Hematopoietic multipotent progenitor cell (in vitro differentiated cells): ENCODE data around the gene CABCOCO1. TPM values are rescaled to one million over a fixed set of nuclear protein-coding genes. Genes with fewer than 3 reads are reported as not detected.
A peak's percentile ranks its signal among the peaks of the same experiment; 100 is the strongest.

Experiments used
- DNase-seq, 3 donors: peaks; one replicate each; pipeline ENCODE4 v3.0.0-alpha.2; 2011 to 2015; ENCODE audit warnings: low read depth in 2 of 3, low spot score in 2 of 3
- total RNA-seq: library from RNA; depleted of rRNA; stranded (reverse); fragments of >200 nt; gene quantifications from one replicate; pipeline ENCODE4 v1.2.3, GENCODE V29; 2012

Gene CABCOCO1
- total RNA-seq, 1 donor = not detected

DNA sequence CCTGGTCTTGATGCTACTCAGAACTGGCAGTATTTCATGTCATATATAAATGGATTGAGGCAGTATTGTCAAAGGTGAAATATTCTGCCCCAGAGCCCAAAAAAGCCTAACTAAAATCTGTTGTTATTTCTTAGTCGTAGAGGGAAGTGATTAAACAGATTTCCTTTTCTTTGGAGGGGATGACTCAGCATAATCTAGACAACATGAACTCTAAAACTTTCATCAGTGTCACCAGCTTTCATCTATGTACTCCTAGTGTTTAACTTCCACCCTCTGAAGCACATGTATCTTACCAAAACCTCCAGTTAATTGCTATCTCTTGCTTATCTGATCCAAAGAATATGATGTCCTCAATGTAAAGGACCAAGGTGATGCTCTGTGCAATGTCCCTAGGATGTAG lies 141.7 kb downstream of the CABCOCO1 start:
- peak in 2 of 3 donors; percentile 59 to 85 for DNase-seq

DNA sequence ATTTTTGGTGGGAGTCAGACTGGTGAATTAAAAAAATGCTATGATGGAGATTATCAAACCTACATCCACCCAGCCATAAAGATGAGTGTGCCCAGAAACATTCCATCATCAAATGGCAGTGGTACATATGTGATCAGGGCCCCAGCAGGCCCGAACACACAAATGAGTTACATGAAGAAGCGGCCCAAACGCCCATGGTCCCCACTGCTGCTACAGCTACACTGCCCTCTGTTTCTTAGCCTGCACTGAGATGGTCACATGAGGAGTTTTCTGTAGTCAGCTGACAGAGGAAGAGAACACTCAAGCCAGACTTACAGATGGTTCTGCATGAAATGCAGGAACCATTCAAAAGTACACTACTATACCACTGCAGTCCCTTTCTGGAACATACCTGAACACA lies 142.4 kb downstream of the CABCOCO1 start:
- DNase-seq = no peak

DNA sequence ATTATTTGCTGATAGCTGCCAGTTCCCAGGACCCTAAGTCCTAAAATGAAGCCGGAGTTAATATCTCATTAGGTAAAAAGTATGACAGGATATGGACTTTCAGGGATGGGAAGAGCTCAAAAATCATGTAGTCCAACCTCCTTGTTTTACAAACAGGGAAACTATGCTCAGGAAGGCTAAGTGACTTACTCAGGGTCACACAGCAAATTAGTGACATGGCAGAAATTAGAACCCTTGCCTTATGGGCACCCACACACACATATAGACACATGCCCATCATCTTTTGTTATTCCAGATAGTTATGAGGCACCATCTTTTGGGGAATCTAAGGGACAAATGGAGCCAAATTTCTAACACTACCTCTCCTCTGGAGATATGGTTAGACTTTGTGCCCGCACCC lies 147.5 kb downstream of the CABCOCO1 start:
- DNase-seq = no peak

DNA sequence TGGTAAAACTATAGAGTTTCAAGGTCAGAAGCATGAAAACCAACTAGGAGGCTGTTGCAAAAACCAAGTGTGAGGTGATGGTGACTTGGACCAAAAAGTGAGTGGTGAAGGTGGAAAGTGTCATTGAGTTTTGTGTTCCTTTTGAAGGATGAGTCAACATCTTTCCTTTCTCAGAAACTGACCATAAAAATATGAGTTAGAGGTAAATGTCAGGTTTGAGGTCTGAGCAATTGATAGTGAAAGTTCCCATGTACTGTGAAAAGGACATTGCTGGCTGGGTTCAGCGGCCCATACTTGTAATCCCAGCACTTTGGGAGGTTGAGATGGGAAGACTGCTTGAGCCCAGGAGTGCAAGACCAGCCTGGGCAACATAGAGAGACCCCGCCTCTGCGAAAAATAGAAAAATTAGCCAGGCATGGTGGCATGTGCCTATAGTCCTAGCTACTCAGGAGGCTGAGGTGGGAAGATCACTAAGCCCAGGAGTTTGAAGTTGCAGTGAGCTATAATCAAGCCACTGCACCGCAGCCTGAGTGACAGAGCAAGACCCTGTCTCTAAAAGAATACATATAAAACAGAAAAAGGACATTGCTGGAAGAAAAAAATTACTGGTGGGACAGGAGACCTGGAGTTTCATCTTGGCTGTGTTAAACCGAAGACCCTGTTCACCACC lies 149.5 kb downstream of the CABCOCO1 start:
- DNase-seq = no peak

DNA sequence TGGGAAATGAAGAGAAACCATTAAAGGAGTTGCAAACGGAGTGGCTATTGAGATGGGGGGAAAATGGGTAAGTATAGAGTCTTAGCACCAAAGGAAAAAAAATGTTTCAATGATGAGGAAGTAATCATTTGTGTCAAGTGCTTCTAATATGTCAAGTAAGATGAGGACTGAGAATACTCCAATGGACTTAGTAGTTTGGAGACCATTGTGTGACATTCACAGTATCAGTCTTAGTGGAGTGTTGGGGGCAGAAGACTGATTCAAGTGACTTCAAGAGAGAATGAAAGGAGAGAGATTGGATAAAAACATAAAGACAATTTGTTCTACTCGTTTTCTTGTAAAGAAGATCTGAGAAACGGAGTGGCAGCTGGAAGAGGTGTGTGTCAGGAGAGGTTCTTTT lies 150.2 kb downstream of the CABCOCO1 start:
- no peak for DNase-seq

DNA sequence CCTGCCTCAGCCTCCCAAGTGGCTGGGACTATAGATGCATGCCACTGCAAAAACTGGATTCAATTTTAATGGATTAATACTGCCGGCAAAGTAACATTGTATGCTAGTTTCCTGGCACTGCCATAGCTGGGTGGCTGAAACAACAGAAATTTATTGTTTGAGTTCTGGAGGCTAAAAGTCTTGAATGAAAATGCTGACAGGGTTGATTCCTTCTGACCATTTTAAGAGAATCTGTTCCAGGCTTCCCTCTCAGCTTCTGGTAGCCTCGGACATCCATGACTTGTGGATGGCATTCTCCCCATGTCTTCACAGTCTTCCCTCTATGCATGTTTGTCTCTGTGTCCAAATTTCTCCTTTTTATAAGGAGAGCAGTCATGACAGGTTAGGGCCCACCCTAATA lies 151.4 kb downstream of the CABCOCO1 start:
- no peak for DNase-seq

DNA sequence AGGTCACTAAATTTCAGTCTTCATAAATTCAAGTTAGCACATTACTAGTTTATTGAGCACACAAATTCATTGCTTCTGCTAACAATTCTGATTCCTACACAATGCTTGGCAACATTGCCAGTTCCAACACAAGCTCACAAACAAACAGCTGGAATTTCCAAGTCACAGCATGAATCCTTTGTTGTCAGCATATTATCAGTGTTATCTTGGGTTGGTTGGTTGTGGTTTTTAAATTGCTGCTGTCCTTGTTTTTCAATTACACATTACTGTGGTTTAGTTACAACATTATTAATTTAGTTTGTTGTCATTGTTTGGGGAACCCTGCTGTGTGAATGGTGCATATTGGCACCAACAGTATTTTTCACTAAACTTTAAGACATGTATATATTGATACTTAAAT lies 152.8 kb downstream of the CABCOCO1 start:
- no peak for DNase-seq

Other genes starting within 250 kb of the CABCOCO1 start
- gene TMEM26, start 209.5 kb upstream of the CABCOCO1 start, total RNA-seq = under 0.01 TPM
- 11.3 TPM for gene ARID5B, start 238.8 kb downstream of the CABCOCO1 start, total RNA-seq